Mucosa of descending colon (tissue), 3 donors: Measurements from ENCODE around the gene KBTBD7. TPM values are rescaled to one million over a fixed set of nuclear protein-coding genes. Genes with fewer than 3 reads are reported as not detected.
"Not testable (repeated sequence)": the region's sequence is repeated elsewhere in the genome, so short reads cannot be mapped to it uniquely, and the experiment has no call there.

Experiments used
- ATAC-seq: fragments of 200-7000 bp; cut with Tn5 transposase; one replicate; pipeline ENCODE4 v1.9.1; 2020; ENCODE audit warnings: mild to moderate bottlenecking, moderate library complexity
- DNase-seq, 3 donors: peaks; one replicate each; pipeline ENCODE4 v3.0.0-alpha.2; 2020
- H3K36me3 ChIP-seq: fragments of 200-600 bp; one replicate; pipeline ENCODE4 v1.8.0; 2021; ENCODE audit warnings: low read depth, mild to moderate bottlenecking
- H3K4me1 ChIP-seq: fragments of 200-600 bp; one replicate; pipeline ENCODE4 v1.8.0; 2021; ENCODE audit warnings: low read depth, mild to moderate bottlenecking
- H3K4me3 ChIP-seq: fragments of 200-600 bp; one replicate; pipeline ENCODE4 v1.8.0; 2021; ENCODE audit warnings: mild to moderate bottlenecking
- H3K9me3 ChIP-seq: fragments of 200-600 bp; one replicate; pipeline ENCODE4 v1.8.0; 2021; ENCODE audit warnings: mild to moderate bottlenecking
- intact Hi-C, 2 donors: fragments of 100-400 bp; cut with DNase I in 1 of 2; cut with micrococcal nuclease in 1 of 2; formaldehyde crosslinking; loops; one replicate each; pipeline versions ENCODE4 v1.11.0 to v1.11.1; 2022; cut with DNase I, micrococcal nuclease
- total RNA-seq, 3 donors: library from RNA; stranded (reverse); fragmentation: NEBNext Ultra II Directional in 2 of 3; extraction: Animal tissue kit (Norgen Biotek cat#: 25700) in 2 of 3; gene quantifications; one replicate each; pipeline versions ENCODE4 v1.2.1 to v1.2.4, GENCODE V29; 2021 to 2023
- TF ChIP-seq, protein P1 (sequence below): fragments of 200-600 bp; IDR thresholded peaks from one replicate; pipeline ENCODE4 v1.8.0; 2022; ENCODE audit warnings: antibody characterized with exemption, mild to moderate bottlenecking
- donor health status: DM: no; HTN: no; CAD: no; lungs with moderate emphysema.
- donor health status: DM: no; HTN: no; CAD: no.
- donor health status: DM: no; HTN: yes; CAD: no.

Gene KBTBD7
- total RNA-seq, 3 donors from 2014 or later = 5.3 to 8.6 (median 5.8) TPM

GRCh38 chr13:41179593-41180250 lies 14.6 kb downstream of the KBTBD7 start:
- intact Hi-C loops = no loop called here
- peaks cover 2% of the 10 kb centered on the region for H3K4me1 ChIP-seq
- no peak for ATAC-seq
- H3K4me3 ChIP-seq = no peak overlapping the region
- peaks cover 13% of the 10 kb centered on the region for H3K9me3 ChIP-seq
- TF ChIP-seq, protein P1, sequence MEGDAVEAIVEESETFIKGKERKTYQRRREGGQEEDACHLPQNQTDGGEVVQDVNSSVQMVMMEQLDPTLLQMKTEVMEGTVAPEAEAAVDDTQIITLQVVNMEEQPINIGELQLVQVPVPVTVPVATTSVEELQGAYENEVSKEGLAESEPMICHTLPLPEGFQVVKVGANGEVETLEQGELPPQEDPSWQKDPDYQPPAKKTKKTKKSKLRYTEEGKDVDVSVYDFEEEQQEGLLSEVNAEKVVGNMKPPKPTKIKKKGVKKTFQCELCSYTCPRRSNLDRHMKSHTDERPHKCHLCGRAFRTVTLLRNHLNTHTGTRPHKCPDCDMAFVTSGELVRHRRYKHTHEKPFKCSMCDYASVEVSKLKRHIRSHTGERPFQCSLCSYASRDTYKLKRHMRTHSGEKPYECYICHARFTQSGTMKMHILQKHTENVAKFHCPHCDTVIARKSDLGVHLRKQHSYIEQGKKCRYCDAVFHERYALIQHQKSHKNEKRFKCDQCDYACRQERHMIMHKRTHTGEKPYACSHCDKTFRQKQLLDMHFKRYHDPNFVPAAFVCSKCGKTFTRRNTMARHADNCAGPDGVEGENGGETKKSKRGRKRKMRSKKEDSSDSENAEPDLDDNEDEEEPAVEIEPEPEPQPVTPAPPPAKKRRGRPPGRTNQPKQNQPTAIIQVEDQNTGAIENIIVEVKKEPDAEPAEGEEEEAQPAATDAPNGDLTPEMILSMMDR = no peak
- no peak for DNase-seq
- H3K36me3 ChIP-seq = no peaks in the 10 kb centered on the region

DNA sequence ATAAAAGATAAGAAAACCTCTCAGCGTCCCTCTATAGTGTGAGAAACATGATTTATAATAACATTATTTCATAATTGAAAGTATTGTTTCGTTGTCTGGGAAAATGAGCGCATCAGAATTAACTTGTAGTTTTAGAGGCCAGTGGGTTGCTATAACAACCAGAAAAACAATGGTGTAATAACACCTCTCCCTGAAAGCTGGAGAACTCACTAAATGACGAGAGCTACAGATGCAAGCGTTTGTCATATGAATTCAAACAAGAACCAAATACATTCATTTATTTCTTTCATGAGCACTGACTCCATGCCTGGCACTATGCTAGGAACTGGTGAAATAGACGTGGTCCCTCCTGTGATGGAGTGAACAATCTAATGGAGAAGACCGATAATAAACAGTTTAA lies 16.3 kb downstream of the KBTBD7 start:
- peaks cover 18% of the 10 kb centered on the region for H3K9me3 ChIP-seq
- peaks cover 2% of the 10 kb centered on the region for H3K4me1 ChIP-seq
- TF ChIP-seq, protein P1 = no peak
- ATAC-seq = no peak
- intact Hi-C loops = no loop called here
- H3K36me3 ChIP-seq = no peaks in the 10 kb centered on the region
- DNase-seq = no peak
- H3K4me3 ChIP-seq = no peak overlapping the region

DNA sequence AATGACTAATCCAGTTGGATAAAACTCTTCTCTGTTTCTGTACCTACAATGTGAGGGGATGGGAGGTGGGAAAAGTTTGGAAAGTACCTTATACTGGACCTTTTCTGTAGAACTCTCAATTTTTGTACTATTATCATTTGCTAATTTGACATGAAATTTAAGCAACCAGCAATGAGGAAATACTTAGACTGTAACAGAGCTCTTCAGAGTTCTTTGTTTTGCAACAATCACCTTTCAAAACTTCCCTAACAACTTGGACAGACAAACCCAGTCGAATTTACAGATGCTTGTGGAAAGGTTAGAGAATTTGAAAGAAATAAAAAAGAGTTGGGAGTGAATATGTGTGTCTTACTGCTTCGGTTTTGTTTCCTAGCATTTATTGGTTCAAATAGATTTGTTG lies 16.8 kb downstream of the KBTBD7 start:
- DNase-seq (no peak), ATAC-seq (no peak)
- H3K4me3 ChIP-seq = no peak overlapping the region
- no peaks in the 10 kb centered on the region for H3K36me3 ChIP-seq
- peaks cover 18% of the 10 kb centered on the region for H3K9me3 ChIP-seq
- H3K4me1 ChIP-seq = peaks cover 2% of the 10 kb centered on the region
- TF ChIP-seq, protein P1 = no peak
- intact Hi-C loops = no loop called here

DNA sequence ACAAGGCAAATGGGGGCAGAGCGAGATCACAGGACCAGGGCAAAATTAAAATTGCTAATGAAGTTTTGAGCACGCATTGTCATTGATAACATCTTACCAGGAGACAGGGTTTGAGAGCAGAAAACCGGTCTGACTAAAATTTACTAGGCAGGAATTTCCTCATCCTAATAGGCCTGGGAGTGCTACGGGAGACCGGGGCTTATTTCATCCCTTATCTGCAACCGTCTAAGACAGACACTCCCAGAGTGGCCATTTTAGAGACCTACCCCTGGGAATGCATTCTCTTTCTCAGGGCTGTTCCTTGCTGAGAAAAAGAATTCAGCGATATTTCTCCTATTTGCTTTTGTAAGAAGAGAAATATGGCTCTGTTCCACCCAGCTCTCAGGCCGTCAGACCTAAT lies 18.8 kb downstream of the KBTBD7 start:
- peaks cover 18% of the 10 kb centered on the region for H3K9me3 ChIP-seq
- ATAC-seq, H3K4me3 ChIP-seq, H3K4me1 ChIP-seq, intact Hi-C loops, DNase-seq, H3K36me3 ChIP-seq: not testable (repeated sequence)

DNA sequence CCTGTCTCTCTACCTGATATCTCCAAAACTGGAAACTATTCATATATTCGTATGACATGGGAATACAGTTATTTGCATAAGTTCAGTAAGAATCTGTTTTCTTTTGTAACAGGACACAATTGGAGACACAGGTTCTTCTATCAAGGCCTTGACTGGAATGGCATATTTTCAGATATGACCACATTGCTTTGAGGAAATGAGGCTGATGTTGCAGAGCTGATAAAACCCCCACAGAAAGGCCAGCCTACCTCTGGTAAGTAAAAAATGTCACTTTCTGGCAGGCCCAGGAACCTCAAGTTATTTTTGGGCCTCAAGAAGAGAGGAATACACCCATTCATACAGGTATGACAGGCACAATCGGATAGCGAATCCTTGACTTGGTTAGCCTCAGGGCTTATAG lies 32.2 kb downstream of the KBTBD7 start:
- Histone ChIP-seq H3K4me1 (no peaks in the 10 kb centered on the region), H3K36me3 (no peaks in the 10 kb centered on the region), H3K9me3 (no peaks in the 10 kb centered on the region), H3K4me3 (no peak overlapping the region)
- intact Hi-C loops = no loop called here
- TF ChIP-seq, protein P1 = no peak
- DNase-seq (no peak), ATAC-seq (no peak)

GRCh38 chr13:41159174-41159573 lies 35.2 kb downstream of the KBTBD7 start:
- DNase-seq (no peak), ATAC-seq (no peak)
- intact Hi-C loops = no loop called here
- Histone ChIP-seq H3K9me3 (no peaks in the 10 kb centered on the region), H3K36me3 (no peaks in the 10 kb centered on the region), H3K4me1 (no peaks in the 10 kb centered on the region), H3K4me3 (no peak overlapping the region)
- TF ChIP-seq, protein P1 = no peak
